NB4 (cell line): ENCODE results near the gene SLC12A1.

ENCODE experiments used
- MYC ChIP-seq: IDR thresholded peaks from 2 replicates; pipeline ENCODE4 v1.6.1; 2011; ENCODE audit warnings: low read depth, low read length
- POLR2A ChIP-seq: IDR thresholded peaks from 2 replicates; pipeline ENCODE4 v1.6.1; 2011; ENCODE audit warnings: mild to moderate bottlenecking; ENCODE audit not compliant: insufficient read length; ENCODE audit errors: extremely low read depth
- TF ChIP-seq, protein P1 (sequence below): IDR thresholded peaks from one replicate; pipeline ENCODE4 v1.5.1; 2012; ENCODE audit warnings: low read depth, low read length
- TF ChIP-seq, protein P2 (sequence below): IDR thresholded peaks from 2 replicates; pipeline ENCODE4 v1.6.1; 2011; ENCODE audit warnings: low read depth, low read length

DNA sequence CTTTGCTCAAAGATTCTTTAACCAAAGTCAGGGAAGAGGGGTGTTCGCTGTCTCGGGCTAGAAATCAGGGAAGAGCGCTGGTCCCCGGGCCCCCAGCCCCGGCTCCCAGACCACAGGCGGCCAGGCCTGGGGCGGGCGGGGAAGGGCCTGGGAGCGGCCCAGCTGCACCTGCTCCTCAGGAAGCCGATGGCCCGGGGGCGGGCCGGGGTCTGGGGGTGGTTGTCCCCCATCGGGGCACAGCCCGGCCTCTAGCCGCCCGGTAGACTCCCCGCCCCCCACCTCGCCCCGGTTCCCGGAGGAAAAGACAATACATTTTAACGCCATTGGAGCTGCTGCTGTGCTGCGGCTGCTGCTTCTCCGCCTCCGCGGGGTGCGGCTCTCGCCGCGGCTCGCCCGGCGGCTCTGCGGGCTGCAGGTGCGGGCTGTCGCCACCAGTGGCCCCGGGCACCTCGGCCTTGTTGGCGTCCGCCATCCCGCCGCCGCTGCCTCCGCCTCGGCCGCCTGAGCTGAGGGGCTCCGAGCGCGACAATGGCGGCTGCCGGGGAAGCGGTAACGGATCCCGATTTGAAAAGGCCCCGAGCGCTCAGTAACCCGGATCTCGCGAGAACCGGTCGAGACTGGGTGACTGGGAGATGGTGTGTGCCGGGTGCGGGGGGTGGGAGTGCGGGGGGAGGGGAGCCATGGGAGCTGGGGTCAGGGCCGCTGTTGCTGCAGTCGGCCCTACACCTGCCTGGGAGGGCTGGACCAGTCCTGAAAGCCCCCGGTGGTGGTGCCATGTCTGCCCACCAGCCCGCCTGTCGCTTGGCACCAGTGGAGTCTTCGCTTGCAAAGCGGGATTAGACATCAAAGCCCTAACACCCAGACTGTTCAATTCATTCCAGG is 28.1 kb upstream of the SLC12A1 start, which contains the start of gene MYEF2:
- TF ChIP-seq, protein P1, sequence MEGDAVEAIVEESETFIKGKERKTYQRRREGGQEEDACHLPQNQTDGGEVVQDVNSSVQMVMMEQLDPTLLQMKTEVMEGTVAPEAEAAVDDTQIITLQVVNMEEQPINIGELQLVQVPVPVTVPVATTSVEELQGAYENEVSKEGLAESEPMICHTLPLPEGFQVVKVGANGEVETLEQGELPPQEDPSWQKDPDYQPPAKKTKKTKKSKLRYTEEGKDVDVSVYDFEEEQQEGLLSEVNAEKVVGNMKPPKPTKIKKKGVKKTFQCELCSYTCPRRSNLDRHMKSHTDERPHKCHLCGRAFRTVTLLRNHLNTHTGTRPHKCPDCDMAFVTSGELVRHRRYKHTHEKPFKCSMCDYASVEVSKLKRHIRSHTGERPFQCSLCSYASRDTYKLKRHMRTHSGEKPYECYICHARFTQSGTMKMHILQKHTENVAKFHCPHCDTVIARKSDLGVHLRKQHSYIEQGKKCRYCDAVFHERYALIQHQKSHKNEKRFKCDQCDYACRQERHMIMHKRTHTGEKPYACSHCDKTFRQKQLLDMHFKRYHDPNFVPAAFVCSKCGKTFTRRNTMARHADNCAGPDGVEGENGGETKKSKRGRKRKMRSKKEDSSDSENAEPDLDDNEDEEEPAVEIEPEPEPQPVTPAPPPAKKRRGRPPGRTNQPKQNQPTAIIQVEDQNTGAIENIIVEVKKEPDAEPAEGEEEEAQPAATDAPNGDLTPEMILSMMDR, result no peak
- TF ChIP-seq POLR2A (no peak), MYC (no peak)
- TF ChIP-seq, protein P2, sequence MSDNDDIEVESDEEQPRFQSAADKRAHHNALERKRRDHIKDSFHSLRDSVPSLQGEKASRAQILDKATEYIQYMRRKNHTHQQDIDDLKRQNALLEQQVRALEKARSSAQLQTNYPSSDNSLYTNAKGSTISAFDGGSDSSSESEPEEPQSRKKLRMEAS, result no peak
